Measurements from ENCODE around the gene HIPK2.
"Not testable (repeated sequence)": the region's sequence is repeated elsewhere in the genome, so short reads cannot be mapped to it uniquely, and the experiment has no call there.

The HIPK2 gene

DNA sequence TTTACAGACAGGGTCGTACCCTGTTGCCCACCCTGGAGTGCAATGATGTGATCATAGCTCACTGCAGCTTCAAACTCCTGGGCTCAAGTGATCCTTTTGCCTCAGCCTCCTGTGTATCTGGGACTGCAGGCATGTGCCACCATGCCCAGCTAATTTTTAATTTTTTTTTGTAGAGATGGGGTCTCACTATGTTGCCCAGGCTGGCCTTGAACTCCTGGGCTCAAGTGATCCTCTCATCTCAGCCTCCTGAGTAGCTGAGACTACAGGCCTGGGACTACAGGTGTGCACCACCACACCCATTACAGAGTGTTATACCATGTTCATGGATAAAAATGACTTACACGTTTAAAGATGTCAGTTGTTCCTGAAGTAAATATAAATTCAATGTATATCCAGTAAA is 166.2 kb downstream of the HIPK2 start:
- FAIRE-seq: not testable (repeated sequence)

GRCh38 chr7:139610595-139610994 is 167.2 kb downstream of the HIPK2 start:
- no peak for FAIRE-seq

DNA sequence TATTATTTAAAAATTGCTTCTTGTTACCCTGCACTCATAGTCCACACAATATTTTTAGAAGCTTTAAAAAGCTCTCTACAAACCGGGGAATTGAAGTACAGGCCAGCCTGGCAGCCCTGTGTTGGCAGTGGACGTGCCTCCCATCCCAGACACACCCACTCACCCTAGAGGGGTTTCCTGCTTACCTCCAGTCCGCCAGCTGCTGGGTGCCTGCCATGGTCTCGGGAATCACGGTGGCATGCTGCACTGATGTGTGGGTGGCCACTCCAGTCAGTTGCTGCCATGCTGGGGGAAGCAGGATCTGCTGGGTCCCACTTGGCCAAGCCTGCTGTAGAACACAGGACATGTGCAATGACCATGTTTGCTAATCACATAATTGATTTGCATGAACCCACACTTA is 173.9 kb downstream of the HIPK2 start:
- no peak for FAIRE-seq

- no peak for FAIRE-seq
These were observed 174.5 kb downstream of the HIPK2 start for GRCh38 chr7:139603282-139603681.

DNA sequence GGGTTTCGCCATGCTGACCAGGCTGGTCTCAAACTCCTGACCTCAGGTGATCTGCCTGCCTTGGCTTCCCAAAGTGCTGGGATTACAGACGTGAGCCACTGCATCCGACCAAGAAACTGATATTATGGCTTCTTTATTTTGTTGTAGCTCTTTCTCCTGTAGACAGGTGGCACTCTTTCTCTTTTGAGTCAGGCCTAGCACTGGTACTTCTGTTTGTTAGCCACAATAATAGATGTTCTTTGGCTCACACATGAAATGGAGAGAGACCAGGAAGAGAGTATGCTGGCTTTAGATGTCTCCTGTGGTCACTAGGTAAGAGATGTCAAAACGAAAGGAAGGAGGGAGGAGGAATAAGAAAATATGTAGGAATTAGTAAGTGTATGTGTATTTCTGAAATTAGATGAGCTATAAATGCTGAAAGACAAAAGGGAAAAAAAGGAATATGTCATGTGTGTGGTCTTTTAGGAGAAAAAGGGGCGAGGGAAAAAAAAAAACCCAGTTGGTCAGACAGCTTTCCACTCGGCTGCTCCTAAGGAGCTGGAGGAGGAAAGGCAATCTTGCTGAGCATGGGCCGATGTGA is 175.6 kb downstream of the HIPK2 start:
- peak; percentile 43 for FAIRE-seq

DNA sequence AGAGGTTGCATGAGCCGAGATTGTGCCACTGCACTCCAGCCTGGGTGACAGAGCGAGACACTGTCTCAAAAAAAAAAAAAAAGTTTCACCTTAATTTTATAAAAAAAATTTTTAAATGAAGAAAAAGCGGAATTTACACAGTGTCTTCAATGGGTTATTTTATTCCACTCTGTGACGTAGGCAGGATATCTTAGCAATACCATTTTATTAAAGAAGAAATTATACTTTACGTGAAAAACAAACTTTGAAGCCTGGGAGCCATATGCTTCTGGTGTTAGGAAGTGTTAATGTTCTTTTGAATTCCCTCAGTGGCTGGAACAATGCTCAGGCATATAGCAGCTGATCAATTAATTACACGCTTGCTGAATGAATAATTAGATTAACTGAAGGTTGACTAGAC is 176.6 kb downstream of the HIPK2 start:
- FAIRE-seq: no peak

DNA sequence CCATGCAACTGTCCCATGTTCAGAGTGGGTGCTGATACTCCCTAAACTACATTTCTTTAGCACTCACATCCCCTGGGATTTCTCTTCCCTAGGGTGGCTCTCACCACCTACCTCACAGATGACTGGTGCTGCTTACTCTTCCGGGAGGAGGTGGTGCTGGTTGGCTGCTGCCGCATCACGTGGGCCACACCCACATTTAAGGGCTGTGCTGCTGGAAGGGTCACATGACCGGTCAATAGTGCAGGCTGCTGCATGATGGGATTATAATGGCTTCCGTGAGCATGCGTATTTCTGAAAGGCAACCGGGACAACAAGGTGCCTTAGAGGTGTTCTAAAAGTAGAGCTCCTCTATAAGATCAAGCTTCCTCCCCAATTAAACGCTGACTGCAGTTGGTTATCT is 177.5 kb downstream of the HIPK2 start:
- FAIRE-seq: no peak

GRCh38 chr7:139598642-139599041 is 179.2 kb downstream of the HIPK2 start:
- no peak for FAIRE-seq

GRCh38 chr7:139597028-139597427 is 180.8 kb downstream of the HIPK2 start:
- FAIRE-seq: no peak

DNA sequence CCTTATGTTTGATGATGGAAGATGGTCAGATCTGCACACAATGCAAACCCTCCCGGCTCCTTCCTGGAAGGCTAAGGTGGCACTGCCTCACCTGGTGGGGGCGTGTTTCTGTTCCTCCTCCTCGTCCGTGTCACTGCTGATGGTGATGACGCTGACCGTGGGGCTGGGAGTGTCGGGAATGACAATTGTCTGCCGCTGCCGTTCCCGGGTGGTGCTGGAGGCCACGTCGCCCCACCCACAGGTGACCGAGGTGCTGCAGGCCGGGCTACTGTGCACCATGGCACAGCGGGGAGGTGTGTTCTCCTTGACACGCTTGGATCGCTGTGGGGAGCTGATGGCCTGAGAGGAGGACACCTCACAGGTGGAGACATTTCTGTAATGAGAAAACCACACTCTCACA is 181.2 kb downstream of the HIPK2 start:
- FAIRE-seq: no peak

- FAIRE-seq: no peak
These were observed 182.0 kb downstream of the HIPK2 start for GRCh38 chr7:139595806-139596205.

GRCh38 chr7:139594911-139595476 is 182.8 kb downstream of the HIPK2 start:
- FAIRE-seq: no peak

- FAIRE-seq: no peak
These were observed 183.7 kb downstream of the HIPK2 start for GRCh38 chr7:139594090-139594489.

DNA sequence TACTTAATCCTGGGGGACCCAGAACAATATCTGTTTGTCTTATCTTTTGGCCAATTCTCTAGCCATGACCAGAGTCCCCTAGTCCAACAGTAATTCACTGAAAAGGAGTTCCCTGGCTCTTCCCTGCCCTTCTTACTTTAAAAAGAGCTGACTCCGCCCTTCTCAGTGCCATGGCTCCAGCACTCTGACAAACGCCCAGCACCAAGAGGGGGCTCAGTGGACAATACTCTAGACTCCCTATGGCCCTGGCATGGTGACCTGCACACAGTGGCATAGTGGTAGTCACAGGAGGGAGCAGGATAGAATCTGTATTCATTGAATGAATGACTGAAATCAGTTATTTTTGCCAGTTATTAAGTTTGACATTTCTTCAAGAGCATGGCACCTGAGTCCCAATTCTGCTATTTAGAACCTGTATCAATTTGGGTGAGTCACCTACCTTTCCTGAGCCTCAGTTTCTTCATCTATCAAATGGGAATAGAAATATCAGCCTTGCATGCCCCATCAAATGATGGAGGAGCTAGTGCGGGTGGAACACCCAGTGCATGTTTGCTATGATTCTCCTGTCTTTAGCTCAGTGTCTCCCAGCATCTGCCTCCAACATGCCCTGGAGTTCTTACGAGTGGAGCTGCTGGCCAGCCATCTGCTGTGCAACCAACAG is 184.9 kb downstream of the HIPK2 start:
- no peak for FAIRE-seq

GRCh38 chr7:139591550-139592195 is 186.1 kb downstream of the HIPK2 start:
- FAIRE-seq: no peak

DNA sequence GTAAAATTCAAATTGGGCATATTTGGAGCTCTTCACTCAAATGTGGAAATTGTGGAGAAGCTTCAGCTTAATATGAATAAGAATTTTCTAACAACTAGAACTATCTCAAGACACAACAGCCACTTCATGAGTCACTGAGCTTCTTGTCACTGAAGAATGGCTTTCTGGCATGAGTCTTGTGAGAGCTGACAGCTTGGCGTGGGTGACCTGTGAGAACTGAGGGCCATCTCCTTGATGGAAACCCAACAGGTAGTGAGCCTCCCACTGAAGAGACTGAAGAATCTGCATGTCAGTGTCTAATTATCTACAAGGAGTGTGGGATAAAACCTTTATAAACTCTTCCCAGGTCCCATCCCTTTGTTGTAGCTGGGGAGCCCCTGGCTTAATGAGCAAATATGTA is 188.3 kb downstream of the HIPK2 start:
- FAIRE-seq: no peak

- no peak for FAIRE-seq
These were observed 189.2 kb downstream of the HIPK2 start for GRCh38 chr7:139588632-139589031.

- no peak for FAIRE-seq
These were observed 190.3 kb downstream of the HIPK2 start for GRCh38 chr7:139587535-139587934.

DNA sequence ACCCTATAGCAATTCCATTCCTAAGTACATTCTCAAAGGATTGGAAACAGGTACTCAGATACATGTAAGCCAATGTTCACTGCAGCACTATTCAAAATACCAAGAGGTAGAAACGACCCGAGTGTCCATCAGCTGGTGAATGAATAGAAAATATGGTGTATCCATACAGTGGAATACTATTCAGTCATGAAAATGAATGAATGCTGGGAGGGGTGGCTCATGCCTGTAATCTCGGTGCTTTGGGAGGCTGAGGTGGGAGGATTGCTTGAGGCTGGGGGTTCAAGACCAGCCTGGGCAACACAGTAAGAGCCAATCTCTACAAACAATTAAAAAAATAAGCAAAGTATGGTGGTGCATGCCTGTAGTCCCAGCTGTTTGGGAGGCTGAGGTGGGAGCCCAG is 191.5 kb downstream of the HIPK2 start:
- FAIRE-seq: no peak

- FAIRE-seq: no peak
These were observed 192.8 kb downstream of the HIPK2 start for GRCh38 chr7:139585042-139585441.

DNA sequence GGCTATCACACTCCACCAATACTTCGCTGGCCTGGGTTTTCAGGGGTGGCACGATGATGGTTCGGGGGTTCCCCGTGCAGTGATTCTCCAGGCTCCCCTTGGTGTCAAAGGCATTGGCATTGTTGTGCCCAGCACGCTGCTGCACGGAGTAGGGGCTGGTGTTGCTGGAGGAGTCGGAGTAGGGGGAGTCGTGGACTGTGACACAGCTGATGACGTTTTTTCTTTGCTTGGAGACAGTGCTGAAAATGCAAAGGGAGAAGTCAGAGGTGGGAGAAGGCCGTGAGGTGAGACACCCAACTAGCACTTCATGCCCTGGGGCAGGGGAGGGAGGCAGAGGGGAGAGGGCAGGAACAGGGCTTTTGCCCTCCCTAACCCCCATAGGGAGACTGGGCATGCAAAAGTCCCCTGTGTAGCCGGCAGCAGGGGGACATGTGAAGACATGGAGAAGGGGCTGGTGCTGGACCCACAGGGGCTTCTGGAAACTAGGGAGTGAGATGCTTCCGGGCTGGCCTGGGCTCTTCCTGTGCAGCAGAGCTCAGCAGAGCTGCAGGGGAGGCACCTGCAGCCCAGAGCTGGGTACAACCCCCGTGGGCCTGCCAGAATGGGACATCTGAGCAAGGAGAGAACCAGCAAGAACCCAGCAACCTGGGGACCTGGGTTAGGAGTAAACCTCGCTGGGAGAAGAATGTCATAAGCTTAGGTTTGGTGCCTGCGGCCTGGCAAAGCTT is 193.8 kb downstream of the HIPK2 start:
- no peak for FAIRE-seq

DNA sequence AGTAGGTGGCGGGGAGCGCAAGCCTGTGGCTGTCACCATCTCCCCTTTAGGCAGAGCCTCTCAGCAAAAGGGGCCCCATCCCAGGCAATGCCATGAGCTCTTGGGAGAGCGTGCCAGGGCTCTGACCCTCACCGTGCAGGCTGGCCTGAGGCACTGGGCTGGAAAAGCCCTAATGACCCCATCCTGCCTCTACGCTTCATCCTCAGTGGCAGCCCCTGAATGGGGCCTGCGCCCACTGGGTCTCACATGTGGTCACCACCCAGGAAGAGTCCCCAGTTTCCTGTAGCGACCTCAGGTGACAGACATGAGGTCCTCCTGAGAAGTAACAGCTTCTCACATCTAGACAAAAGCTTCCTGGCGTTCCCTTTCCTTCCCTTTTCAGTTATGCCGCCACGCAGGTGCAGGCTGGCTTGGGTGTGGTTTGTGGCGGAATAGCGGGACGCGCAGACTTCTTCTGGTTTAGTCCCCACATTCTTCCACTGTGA is 195.1 kb downstream of the HIPK2 start:
- no peak for FAIRE-seq

- FAIRE-seq: no peak
These were observed 195.6 kb downstream of the HIPK2 start for GRCh38 chr7:139582130-139582650.

Measured in TTC549 (cell line).